H9 (cell line): ENCODE data around the gene TMEM120A. TPM values are rescaled to one million over a fixed set of nuclear protein-coding genes. Genes with fewer than 3 reads are reported as not detected.
A peak's percentile ranks its signal among the peaks of the same experiment; 100 is the strongest.

Experiments used
- DNase-seq: peaks from one replicate; pipeline ENCODE4 v3.0.0-alpha.2; 2017
- H2AFZ ChIP-seq: one replicate; pipeline ENCODE4 v1.6.1; 2013; ENCODE audit warnings: mild to moderate bottlenecking, low read length, control low read depth, moderate library complexity
- H2AK5ac ChIP-seq: 2 replicates; pipeline ENCODE4 v1.6.1; 2013; ENCODE audit warnings: low read length, control low read depth, mixed read lengths; ENCODE audit not compliant: insufficient read length
- H2BK120ac ChIP-seq: one replicate; pipeline ENCODE4 v1.6.1; 2013; ENCODE audit warnings: low read depth, mild to moderate bottlenecking, low read length, control low read depth, inconsistent platforms; ENCODE audit not compliant: poor library complexity, severe bottlenecking
- H2BK12ac ChIP-seq: 2 replicates; pipeline ENCODE4 v1.6.1; 2013; ENCODE audit warnings: low read length, control low read depth, mixed read lengths, low read depth; ENCODE audit not compliant: insufficient read length
- H2BK15ac ChIP-seq: 2 replicates; pipeline ENCODE4 v1.6.1; 2013; ENCODE audit warnings: low read depth, low read length, control low read depth
- H2BK20ac ChIP-seq: one replicate; pipeline ENCODE4 v1.6.1; 2013; ENCODE audit warnings: low read depth, mild to moderate bottlenecking, low read length, control low read depth, inconsistent platforms; ENCODE audit not compliant: poor library complexity, severe bottlenecking
- H2BK5ac ChIP-seq: 2 replicates; pipeline ENCODE4 v1.6.1; 2013; ENCODE audit warnings: low read length, control low read depth, mixed read lengths; ENCODE audit not compliant: insufficient read length
- H3K14ac ChIP-seq: 2 replicates; pipeline ENCODE4 v1.6.1; 2013; ENCODE audit warnings: low read length, control low read depth; ENCODE audit not compliant: insufficient read depth
- H3K18ac ChIP-seq: 2 replicates; pipeline ENCODE4 v1.6.1; 2013; ENCODE audit warnings: low read depth, mild to moderate bottlenecking, mixed read lengths, low read length, control low read depth; ENCODE audit not compliant: insufficient read length
- H3K23ac ChIP-seq: 2 replicates; pipeline ENCODE4 v1.6.1; 2013; ENCODE audit warnings: low read length, control low read depth, mixed read lengths, low read depth; ENCODE audit not compliant: insufficient read length
- H3K23me2 ChIP-seq: 2 replicates; pipeline ENCODE4 v1.6.1; 2013; ENCODE audit warnings: low read depth, mild to moderate bottlenecking, mixed read lengths, low read length, control low read depth; ENCODE audit not compliant: insufficient read length, poor library complexity, severe bottlenecking
- H3K27ac ChIP-seq: 2 replicates; pipeline ENCODE4 v1.5.1; 2013; ENCODE audit warnings: low read length, control low read depth, mixed read lengths, low read depth; ENCODE audit not compliant: insufficient read length
- H3K27me3 ChIP-seq: 2 replicates; pipeline ENCODE4 v1.6.1; 2013; ENCODE audit warnings: low read length, control low read depth, inconsistent platforms; ENCODE audit not compliant: insufficient read depth
- H3K4ac ChIP-seq: 2 replicates; pipeline ENCODE4 v1.6.1; 2013; ENCODE audit warnings: low read depth, mild to moderate bottlenecking, control low read depth, inconsistent platforms, low read length, moderate library complexity
- H3K4me1 ChIP-seq: 2 replicates; pipeline ENCODE4 v1.6.1; 2013; ENCODE audit warnings: low read length, control low read depth, inconsistent platforms; ENCODE audit not compliant: insufficient read depth
- H3K4me2 ChIP-seq: 2 replicates; pipeline ENCODE4 v1.6.1; 2013; ENCODE audit warnings: low read length, control low read depth, mixed read lengths; ENCODE audit not compliant: insufficient read length, insufficient read depth
- H3K56ac ChIP-seq: 2 replicates; pipeline ENCODE4 v1.6.1; 2013; ENCODE audit warnings: low read depth, mild to moderate bottlenecking, mixed read lengths, low read length, control low read depth; ENCODE audit not compliant: insufficient read length
- H3K79me1 ChIP-seq: 2 replicates; pipeline ENCODE4 v1.6.1; 2013; ENCODE audit warnings: low read depth, mild to moderate bottlenecking, moderate library complexity, low read length, control low read depth, inconsistent platforms; ENCODE audit not compliant: insufficient read depth, poor library complexity, severe bottlenecking
- H3K79me2 ChIP-seq: 2 replicates; pipeline ENCODE4 v1.6.1; 2013; ENCODE audit warnings: low read length, control low read depth, inconsistent platforms; ENCODE audit not compliant: insufficient read depth
- H3K9ac ChIP-seq: 2 replicates; pipeline ENCODE4 v1.6.1; 2013; ENCODE audit warnings: low read length, control low read depth, mixed read lengths; ENCODE audit not compliant: insufficient read length; ENCODE audit errors: extremely low read depth
- H3K9me3 ChIP-seq: one replicate; pipeline ENCODE4 v1.6.1; 2013; ENCODE audit warnings: low read depth, low read length, inconsistent platforms; ENCODE audit not compliant: control insufficient read depth
- H3T11ph ChIP-seq: one replicate; pipeline ENCODE4 v1.6.1; 2013; ENCODE audit warnings: mild to moderate bottlenecking, low read length, control low read depth, inconsistent platforms
- H4K20me1 ChIP-seq: one replicate; pipeline ENCODE4 v1.6.1; 2013; ENCODE audit not compliant: control insufficient read depth, insufficient read length, insufficient read depth
- H4K5ac ChIP-seq: 2 replicates; pipeline ENCODE4 v1.6.1; 2013; ENCODE audit warnings: low read depth, mild to moderate bottlenecking, mixed read lengths, low read length, control low read depth; ENCODE audit not compliant: insufficient read length
- H4K8ac ChIP-seq: replicated peaks from 2 replicates; pipeline ENCODE4 v1.6.1; 2013; ENCODE audit warnings: low read length, control low read depth, mixed read lengths, low read depth; ENCODE audit not compliant: insufficient read length
- H4K91ac ChIP-seq: 2 replicates; pipeline ENCODE4 v1.6.1; 2013; ENCODE audit warnings: low read depth, mild to moderate bottlenecking, moderate library complexity, mixed read lengths, low read length, control low read depth; ENCODE audit not compliant: insufficient read length
- H3K27ac Mint-ChIP-seq, 3 experiments: 2 replicates in 2 of 3; 3 replicates in 1 of 3; pipeline ENCODE4 v1.8.0; 2020 to 2021; ENCODE audit warnings: mixed read lengths in 3 of 3, mild to moderate bottlenecking in 1 of 3, moderate library complexity in 1 of 3
- H3K27me3 Mint-ChIP-seq: 2 replicates; pipeline ENCODE4 v1.8.0; 2021; ENCODE audit warnings: low read depth, mild to moderate bottlenecking, moderate library complexity, mixed read lengths
- H3K36me3 Mint-ChIP-seq, 3 experiments: 2 replicates in 2 of 3; 3 replicates in 1 of 3; pipeline ENCODE4 v1.8.0; 2020 to 2021; ENCODE audit warnings: low read depth in 3 of 3, mixed read lengths in 3 of 3; ENCODE audit not compliant: insufficient read depth in 1 of 3
- H3K4me1 Mint-ChIP-seq, 2 experiments: 2 replicates each; pipeline ENCODE4 v1.8.0; 2020; ENCODE audit warnings: mixed read lengths in 2 of 2
- H3K4me3 Mint-ChIP-seq, 2 experiments: 2 replicates in 1 of 2; 3 replicates in 1 of 2; pipeline ENCODE4 v1.8.0; 2020 to 2021; ENCODE audit warnings: mild to moderate bottlenecking in 2 of 2, mixed read lengths in 2 of 2, moderate library complexity in 1 of 2
- H3K9me3 Mint-ChIP-seq, 2 experiments: 2 replicates in 1 of 2; 3 replicates in 1 of 2; pipeline ENCODE4 v1.8.0; 2020; ENCODE audit warnings: mild to moderate bottlenecking in 2 of 2, mixed read lengths in 2 of 2, moderate library complexity in 1 of 2
- CTCF ChIP-seq: fragments of 200-600 bp; sonication (generic); conservative IDR thresholded peaks from 3 replicates; pipeline ENCODE4 v1.8.0; 2021; ENCODE audit warnings: antibody characterized with exemption, mild to moderate bottlenecking
- whole genome bisulfite sequencing: extraction: QIAGEN DNeasy Blood & Tissue Kit; methylation state at CpG from one replicate; pipeline ENCODE4 v1.1.7; 2013; ENCODE audit warnings: missing lambda C conversion rate, low lambda C conversion rate, mixed read lengths; ENCODE audit not compliant: insufficient read length; ENCODE audit errors: extremely low coverage; 5-methylcytosine and 5-hydroxymethylcytosine counted together
- total RNA-seq: library from RNA; stranded (reverse); gene quantifications from 2 replicates; pipeline ENCODE4 v1.2.1, GENCODE V29; 2021

Gene TMEM120A
- total RNA-seq, 1 experiment from 2014 or later: 30.0 TPM

- Histone ChIP-seq H2BK120ac (no peak overlapping the region), H3K18ac (no peak overlapping the region), H3K4me1 (peaks cover 8% of the 10 kb centered on the region; the same call in 1 of the 2 replicates), H4K91ac (no peak overlapping the region), H3K23ac (no peak overlapping the region), H3K9me3 (no peaks in the 10 kb centered on the region), H2BK20ac (no peak overlapping the region), H3K79me1 (no peaks in the 10 kb centered on the region), H2BK12ac (no peak overlapping the region), H3K23me2 (peaks cover 15% of the 10 kb centered on the region), H2AK5ac (no peak overlapping the region), H3K56ac (no peak overlapping the region), H3K27me3 (no peaks in the 10 kb centered on the region), H3K4me2 (no peak overlapping the region), H3K27ac (no peak overlapping the region), H2BK15ac (no peak overlapping the region), H4K20me1 (peaks cover 2% of the 10 kb centered on the region), H2BK5ac (no peak overlapping the region), H3K9ac (no peak overlapping the region), H3K79me2 (no peaks in the 10 kb centered on the region), H3K4ac (no peak overlapping the region), H3T11ph (no peak overlapping the region), H2AFZ (no peak overlapping the region), H3K14ac (no peak overlapping the region), H4K8ac (no peak overlapping the region), H4K5ac (no peak overlapping the region)
- Mint-ChIP-seq H3K4me1 (peaks cover 26 to 51% of the 10 kb centered on the region in 2 experiments), H3K27me3 (no peaks in the 10 kb centered on the region; the same call in 1 of the 2 replicates), H3K36me3 (peaks cover 13 to 27% (median 21%) of the 10 kb centered on the region in 3 experiments), H3K9me3 (no peaks in the 10 kb centered on the region; a peak in 1 of 5 replicates), H3K4me3 (no peak overlapping the region; a peak in 1 of 5 replicates), H3K27ac (peak overlapping the region in 1 of 3 experiments; percentile 72; a peak in 2 of 7 replicates)
- WGBS: no CpG with 5 or more reads among the region's 9 CpGs
- no peak for TF ChIP-seq CTCF
- no peak for DNase-seq
These were observed 2.8 kb downstream of the TMEM120A start for GRCh38 chr7:75991531-75992082.
